ENCODE results near the gene POLR2M. TPM values are rescaled to one million over a fixed set of nuclear protein-coding genes. Genes with fewer than 3 reads are reported as not detected.
A peak's percentile ranks its signal among the peaks of the same experiment; 100 is the strongest.

Gene POLR2M
- polyA plus RNA-seq, 3 donors = 14.4 to 29.4 (median 26.3) TPM

DNA sequence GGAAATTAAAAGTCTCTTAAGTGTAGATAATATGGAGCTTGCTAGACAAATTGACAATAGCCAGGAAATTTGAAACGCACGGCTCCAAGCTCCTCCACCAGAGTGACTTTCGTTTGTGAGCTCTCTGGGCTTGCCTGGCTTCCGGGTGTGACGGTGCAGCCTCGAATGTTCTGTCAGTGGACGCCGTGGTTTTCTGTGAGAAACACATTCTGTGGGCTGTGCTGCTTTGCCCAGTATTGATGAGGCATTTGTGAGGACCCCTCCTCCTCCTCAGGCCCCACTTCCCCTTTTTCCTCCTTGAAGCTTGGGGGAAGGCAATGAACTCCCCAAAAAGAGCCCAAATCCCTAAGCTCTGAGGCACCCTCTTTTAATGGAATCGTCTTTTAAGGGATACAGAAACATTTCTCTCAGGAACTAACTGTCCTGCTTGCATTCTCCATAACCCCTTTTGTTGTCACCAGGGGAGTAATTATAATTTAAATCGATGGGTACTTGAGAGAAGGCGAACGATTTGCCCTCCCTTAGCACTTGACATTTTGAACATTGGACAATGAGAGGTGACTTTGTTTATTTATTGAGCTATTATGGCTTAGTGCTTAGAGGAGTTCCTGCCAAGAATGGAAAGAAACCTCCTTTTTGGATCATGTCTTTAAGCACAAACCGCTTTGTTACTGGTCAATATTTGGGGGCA lies 40.8 kb downstream of the POLR2M start:
- Histone ChIP-seq H3K9ac (ENCODE audit: insufficient read depth, low read length, poor library complexity, severe bottlenecking) (peak overlapping the region; percentile 52), H3K4me2 (replicated peaks; ENCODE audit: extremely low read depth, low read length, poor library complexity, severe bottlenecking) (peak overlapping the region; percentile 62), H2AFZ (ENCODE audit: insufficient read depth, low read depth, low read length, poor library complexity, severe bottlenecking) (peak overlapping the region; percentile 58), H3K27ac (ENCODE audit: low read depth in 1 of 2, low read length in 2 of 2) (no peak overlapping the region), H3K27me3 (ENCODE audit: control insufficient read depth in 2 of 2, insufficient read depth in 2 of 2, low read length in 2 of 2) (no peaks in the 10 kb centered on the region), H3K4me3 (replicated peaks in 1 of 3; ENCODE audit: low read depth in 2 of 3, low read length in 3 of 3) (peak overlapping the region; percentile 11 to 61 (median 15)), H4K20me1 (ENCODE audit: insufficient read depth, low read length) (no peaks in the 10 kb centered on the region), H3K4me1 (ENCODE audit: control insufficient read depth in 1 of 2, insufficient read depth in 2 of 2, low read length in 2 of 2) (no peaks in the 10 kb centered on the region), H3K79me2 (ENCODE audit: insufficient read depth, low read length) (no peaks in the 10 kb centered on the region), H3K9me3 (replicated peaks in 1 of 2; ENCODE audit: control insufficient read depth in 1 of 2, insufficient read depth in 1 of 2, low read length in 2 of 2) (no peaks in the 10 kb centered on the region), H3K36me3 (replicated peaks in 1 of 2; ENCODE audit: control insufficient read depth in 1 of 2, insufficient read depth in 2 of 2, low read length in 2 of 2) (no peaks in the 10 kb centered on the region)
- peak in 2 of 3 donors; percentile 3 to 13 for DNase-seq
- Mint-ChIP-seq H3K4me3 (peak overlapping the region; percentile 80 to 86), H3K36me3 (no peaks in the 10 kb centered on the region), H3K27ac (peak overlapping the region in 5 of 7 donors; percentile 14 to 68 (median 54)), H3K9me3 (peaks cover 0 to 2% (median 0%) of the 10 kb centered on the region in 7 donors), H3K27me3 (ENCODE audit: low read depth in 3 of 3) (peaks cover 2 to 11% (median 5%) of the 10 kb centered on the region in 3 donors), H3K4me1 (peaks cover 7% of the 10 kb centered on the region)
- WGBS (ENCODE audit: insufficient coverage) = 11% methylated on average over 6 of the region's 13 CpGs
- TF ChIP-seq, protein P1, sequence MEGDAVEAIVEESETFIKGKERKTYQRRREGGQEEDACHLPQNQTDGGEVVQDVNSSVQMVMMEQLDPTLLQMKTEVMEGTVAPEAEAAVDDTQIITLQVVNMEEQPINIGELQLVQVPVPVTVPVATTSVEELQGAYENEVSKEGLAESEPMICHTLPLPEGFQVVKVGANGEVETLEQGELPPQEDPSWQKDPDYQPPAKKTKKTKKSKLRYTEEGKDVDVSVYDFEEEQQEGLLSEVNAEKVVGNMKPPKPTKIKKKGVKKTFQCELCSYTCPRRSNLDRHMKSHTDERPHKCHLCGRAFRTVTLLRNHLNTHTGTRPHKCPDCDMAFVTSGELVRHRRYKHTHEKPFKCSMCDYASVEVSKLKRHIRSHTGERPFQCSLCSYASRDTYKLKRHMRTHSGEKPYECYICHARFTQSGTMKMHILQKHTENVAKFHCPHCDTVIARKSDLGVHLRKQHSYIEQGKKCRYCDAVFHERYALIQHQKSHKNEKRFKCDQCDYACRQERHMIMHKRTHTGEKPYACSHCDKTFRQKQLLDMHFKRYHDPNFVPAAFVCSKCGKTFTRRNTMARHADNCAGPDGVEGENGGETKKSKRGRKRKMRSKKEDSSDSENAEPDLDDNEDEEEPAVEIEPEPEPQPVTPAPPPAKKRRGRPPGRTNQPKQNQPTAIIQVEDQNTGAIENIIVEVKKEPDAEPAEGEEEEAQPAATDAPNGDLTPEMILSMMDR (IDR thresholded peaks at IDR 0.05) = no peak
- intact Hi-C loops (cut with micrococcal nuclease) = no loop called here

DNA sequence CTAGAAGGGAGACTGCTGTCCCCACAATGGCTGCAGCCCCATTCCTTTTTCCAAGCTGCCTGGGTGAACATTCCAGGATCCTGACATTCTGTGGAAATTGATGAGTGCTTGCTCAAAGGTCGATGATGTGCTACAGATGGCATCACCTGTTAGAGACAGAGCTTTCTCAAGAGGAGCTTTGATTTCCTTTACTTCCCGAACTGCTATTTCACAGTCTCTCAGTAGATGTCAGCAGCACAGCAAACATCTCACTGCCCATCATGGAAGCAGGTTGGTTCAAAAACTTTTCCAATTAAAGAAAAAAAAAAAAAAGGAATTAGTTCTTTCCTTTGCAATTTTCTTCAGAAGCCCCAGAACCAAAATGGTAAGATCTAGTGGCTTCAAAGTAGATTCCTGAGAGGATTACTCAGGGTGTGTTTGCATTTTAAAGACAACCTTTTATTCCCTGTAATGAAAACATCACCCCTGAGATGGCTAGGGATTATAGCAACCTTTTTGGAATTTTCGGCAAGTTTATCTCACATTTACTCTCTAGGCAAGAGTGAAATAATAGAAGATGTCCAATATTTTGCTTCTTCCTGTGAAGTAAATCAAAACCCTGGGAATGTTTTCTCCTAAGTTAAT lies 44.8 kb downstream of the POLR2M start:
- Mint-ChIP-seq H3K4me1 (peaks cover 7% of the 10 kb centered on the region), H3K27me3 (ENCODE audit: low read depth in 3 of 3) (peaks cover 2 to 11% (median 5%) of the 10 kb centered on the region in 3 donors), H3K9me3 (no peaks in the 10 kb centered on the region), H3K4me3 (no peak overlapping the region), H3K36me3 (no peaks in the 10 kb centered on the region), H3K27ac (no peak overlapping the region)
- Histone ChIP-seq H3K36me3 (replicated peaks in 1 of 2; ENCODE audit: control insufficient read depth in 1 of 2, insufficient read depth in 2 of 2, low read length in 2 of 2) (no peaks in the 10 kb centered on the region), H3K4me3 (replicated peaks in 1 of 3; ENCODE audit: low read depth in 2 of 3, low read length in 3 of 3) (no peak overlapping the region), H3K4me2 (replicated peaks; ENCODE audit: extremely low read depth, low read length, poor library complexity, severe bottlenecking) (no peak overlapping the region), H3K79me2 (ENCODE audit: insufficient read depth, low read length) (no peaks in the 10 kb centered on the region), H3K9ac (ENCODE audit: insufficient read depth, low read length, poor library complexity, severe bottlenecking) (no peak overlapping the region), H4K20me1 (ENCODE audit: insufficient read depth, low read length) (no peaks in the 10 kb centered on the region), H3K9me3 (replicated peaks in 1 of 2; ENCODE audit: control insufficient read depth in 1 of 2, insufficient read depth in 1 of 2, low read length in 2 of 2) (no peaks in the 10 kb centered on the region), H3K27ac (ENCODE audit: low read depth in 1 of 2, low read length in 2 of 2) (no peak overlapping the region), H3K27me3 (ENCODE audit: control insufficient read depth in 2 of 2, insufficient read depth in 2 of 2, low read length in 2 of 2) (no peaks in the 10 kb centered on the region), H2AFZ (ENCODE audit: insufficient read depth, low read depth, low read length, poor library complexity, severe bottlenecking) (no peak overlapping the region), H3K4me1 (ENCODE audit: control insufficient read depth in 1 of 2, insufficient read depth in 2 of 2, low read length in 2 of 2) (no peaks in the 10 kb centered on the region)
- no peak for DNase-seq
- TF ChIP-seq, protein P1 (IDR thresholded peaks at IDR 0.05) = no peak
- intact Hi-C loops (cut with micrococcal nuclease) = no loop called here
- 0% methylated on average over 1 of the region's 3 CpGs for WGBS (ENCODE audit: insufficient coverage)

All from CD14-positive monocyte (primary cell).